AG10803 (cell line): Measurements from ENCODE around the gene CCNDBP1.

Experiments
- DNase-seq: peaks from one replicate; pipeline ENCODE4 v3.0.0; 2010; ENCODE audit warnings: low read depth
- H3K4me3 ChIP-seq: 2 replicates; pipeline ENCODE4 v1.5.1; 2011; ENCODE audit warnings: mild to moderate bottlenecking, low read length, control low read depth
- TF ChIP-seq, protein P1 (sequence below): conservative IDR thresholded peaks from 2 replicates; pipeline ENCODE4 v1.5.1; 2011; ENCODE audit warnings: mild to moderate bottlenecking, low read length, control low read depth, inconsistent platforms

CCNDBP1 gene

DNA sequence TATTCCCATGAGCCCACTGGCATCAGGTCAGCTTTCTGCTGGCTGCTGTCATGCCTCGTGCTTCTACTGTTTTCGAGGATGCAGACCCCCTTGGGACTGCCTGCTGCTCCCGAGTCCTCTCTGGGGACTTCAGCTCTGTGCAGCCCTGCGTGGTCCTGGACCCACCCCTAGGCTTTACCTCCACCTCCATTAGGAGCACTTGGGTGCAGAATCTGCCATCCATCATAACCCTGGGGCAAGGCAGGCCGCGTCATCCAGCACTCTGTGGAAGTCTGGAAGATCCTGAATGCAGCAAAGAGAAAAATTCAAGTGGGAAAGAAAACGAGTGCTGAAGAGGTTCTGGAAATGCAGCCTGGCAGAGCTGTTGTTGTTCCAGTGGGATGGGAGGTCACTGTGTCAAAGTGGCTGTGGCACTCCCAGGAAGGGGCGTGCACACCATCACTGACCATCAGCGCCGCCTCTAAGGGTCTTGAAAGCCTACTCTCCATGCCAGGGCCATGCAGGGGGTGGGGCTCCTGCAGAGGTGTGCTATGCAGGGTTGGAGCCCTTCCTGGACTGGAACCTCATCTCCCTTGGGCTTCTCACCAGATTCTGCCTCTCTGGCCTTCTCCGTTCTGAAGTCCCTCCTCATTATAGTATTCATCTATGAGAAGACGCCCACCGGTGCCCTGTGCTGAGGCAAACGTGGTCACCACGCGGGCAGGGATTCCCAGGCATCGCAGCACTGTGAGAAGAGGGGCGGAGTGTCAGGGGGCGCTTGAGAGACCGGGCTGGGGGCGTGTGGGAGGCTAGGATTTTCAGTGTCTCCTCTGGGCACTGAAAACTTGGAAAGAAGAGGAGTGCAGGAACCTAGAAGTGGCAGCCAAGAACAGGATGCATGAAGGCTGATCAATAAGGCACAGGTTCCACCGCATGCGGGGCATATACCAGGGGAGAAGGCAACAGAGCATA lies 23.1 kb downstream of the CCNDBP1 start:
- no peak for DNase-seq
- TF ChIP-seq, protein P1, sequence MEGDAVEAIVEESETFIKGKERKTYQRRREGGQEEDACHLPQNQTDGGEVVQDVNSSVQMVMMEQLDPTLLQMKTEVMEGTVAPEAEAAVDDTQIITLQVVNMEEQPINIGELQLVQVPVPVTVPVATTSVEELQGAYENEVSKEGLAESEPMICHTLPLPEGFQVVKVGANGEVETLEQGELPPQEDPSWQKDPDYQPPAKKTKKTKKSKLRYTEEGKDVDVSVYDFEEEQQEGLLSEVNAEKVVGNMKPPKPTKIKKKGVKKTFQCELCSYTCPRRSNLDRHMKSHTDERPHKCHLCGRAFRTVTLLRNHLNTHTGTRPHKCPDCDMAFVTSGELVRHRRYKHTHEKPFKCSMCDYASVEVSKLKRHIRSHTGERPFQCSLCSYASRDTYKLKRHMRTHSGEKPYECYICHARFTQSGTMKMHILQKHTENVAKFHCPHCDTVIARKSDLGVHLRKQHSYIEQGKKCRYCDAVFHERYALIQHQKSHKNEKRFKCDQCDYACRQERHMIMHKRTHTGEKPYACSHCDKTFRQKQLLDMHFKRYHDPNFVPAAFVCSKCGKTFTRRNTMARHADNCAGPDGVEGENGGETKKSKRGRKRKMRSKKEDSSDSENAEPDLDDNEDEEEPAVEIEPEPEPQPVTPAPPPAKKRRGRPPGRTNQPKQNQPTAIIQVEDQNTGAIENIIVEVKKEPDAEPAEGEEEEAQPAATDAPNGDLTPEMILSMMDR, result no peak
- H3K4me3 ChIP-seq, result no peak overlapping the region

DNA sequence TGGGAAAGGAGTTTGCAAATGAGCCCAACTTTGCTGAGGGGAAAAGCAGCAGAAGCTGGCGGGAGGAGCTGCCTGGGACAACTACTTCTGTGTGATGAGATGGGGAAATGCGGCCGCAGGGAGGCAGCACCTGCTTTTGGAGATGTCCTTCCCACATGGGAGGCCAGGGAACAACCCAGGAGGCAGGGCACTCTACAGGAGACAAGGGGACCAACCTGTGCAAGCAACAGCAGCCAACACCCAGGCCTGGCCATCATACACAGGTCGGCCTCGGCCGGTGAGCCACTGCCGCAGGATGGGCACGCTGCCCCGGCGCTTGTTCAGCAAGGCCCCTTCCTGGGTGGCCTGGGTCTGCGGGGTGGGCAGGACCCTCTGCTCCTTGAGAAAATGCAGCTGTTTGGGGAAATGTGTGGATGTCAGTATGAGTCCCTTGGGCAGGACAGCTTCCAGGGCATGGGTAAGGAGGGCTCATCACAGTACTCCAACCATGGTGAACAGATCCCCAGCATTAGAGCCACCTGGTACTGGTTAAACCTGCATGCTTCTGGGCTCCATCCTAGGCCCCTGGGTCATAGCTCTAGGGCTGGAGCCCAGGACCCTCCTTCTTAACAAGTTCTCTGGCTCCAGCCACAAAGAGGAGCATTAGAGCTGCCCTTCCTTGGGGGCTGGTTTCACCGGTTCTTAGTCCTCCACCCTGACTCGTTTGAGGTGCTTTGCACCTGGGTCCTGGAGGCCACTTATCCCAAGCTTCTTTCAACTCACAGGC lies 24.0 kb downstream of the CCNDBP1 start:
- H3K4me3 ChIP-seq, result no peak overlapping the region
- TF ChIP-seq, protein P1, result 0 out of 2 replicates have a peak, but pooled peaks have one; percentile 8
- no peak for DNase-seq

DNA sequence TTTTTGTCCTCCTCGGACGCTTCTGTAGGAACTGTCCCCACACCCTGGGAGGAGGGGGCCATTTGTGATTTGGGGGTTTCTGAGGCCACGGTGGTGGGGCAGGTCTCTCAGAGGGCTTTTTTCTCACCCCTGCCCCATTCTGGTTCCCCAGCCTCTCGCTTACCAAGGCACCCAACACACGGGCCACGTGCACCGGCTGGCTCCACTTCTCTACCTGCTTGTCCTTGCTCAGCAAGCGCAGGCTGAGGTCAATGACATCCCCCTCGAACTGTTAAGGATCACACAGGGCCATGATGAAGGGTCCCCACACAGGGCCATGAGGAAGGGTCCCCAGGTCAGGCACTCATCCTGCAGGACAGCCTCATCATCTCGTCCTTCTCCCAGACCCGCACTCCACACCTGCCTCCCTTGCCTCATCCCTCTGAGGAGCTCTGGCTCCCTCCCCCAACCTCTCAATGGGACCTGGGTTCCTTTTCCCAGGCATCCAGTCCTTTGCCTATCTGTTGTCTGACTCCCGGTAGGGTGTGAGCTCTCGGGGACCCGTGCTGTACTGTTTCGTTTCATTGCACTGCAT lies 25.1 kb downstream of the CCNDBP1 start:
- no peak overlapping the region for H3K4me3 ChIP-seq
- TF ChIP-seq, protein P1, result no peak
- no peak for DNase-seq

DNA sequence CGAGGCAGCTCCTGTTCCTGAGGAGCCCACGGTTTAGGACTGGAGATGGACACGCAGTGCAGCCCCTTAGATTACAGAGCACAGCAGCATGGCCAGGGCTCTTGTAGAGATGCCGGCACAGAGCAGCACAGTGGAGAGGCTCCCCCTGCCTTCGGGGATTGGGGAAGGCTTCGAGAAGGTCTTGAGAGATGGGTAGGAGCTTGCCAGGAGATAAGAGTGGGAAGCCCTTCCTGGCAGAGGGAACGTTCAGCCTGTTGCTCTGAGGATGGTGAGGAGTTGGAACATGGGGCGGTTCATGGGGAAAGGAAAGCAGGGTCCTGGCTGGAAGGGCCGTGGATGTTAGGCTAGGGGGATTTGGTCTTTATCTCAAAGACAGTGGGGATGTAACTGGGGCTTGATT lies 25.6 kb downstream of the CCNDBP1 start:
- TF ChIP-seq, protein P1, result no peak
- no peak for DNase-seq
- no peak overlapping the region for H3K4me3 ChIP-seq

DNA sequence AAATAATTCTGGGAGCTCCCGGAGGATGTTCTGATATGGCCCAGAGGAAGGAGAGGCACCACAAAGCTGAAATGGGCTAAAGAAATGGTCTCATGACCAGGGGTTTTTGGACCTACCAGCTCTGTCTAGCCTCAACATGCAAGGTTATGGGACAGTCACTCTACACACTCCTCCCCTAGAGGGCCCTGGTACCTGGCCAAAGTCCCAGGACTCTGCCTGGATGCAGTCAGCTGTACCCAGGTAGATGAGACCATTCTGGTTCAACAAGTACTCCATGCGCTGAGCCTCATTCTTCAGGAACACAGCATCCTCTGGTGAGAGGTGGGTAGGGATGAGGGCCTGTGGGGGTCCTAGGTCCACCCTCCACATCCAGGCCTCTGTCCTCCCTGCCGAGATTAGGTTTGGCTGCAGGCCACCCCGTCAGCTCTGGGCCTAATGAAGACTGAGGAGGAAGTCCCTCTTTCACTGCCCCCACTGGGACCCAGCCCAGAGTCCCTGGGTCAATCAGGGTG lies 26.1 kb downstream of the CCNDBP1 start:
- TF ChIP-seq, protein P1, result no peak
- no peak overlapping the region for H3K4me3 ChIP-seq
- no peak for DNase-seq

DNA sequence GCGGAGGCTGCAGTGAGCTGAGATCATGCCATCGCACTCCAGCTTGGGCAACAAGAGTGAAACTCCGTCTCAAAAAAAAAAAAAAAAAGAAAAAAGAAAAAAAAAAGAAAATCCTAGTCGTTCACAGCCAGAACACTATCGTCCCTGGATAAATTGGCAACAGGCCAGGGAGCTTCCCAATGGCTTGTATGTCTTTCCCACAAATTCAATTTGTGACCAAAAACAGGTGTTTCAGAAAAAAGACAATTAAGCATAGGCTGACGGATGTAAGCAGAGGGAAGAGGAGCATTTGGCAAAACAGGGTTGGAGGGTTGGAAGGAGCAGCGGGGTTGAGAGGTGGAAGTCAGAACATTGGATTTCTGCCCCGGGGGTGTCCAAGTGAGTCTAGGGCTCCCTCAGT lies 27.1 kb downstream of the CCNDBP1 start:
- TF ChIP-seq, protein P1, result no peak
- no peak overlapping the region for H3K4me3 ChIP-seq
- DNase-seq, result no peak
